OCI-LY3 (cell line): ENCODE data around the gene GRIN2A.

Source experiments
- CTCF ChIP-seq: fragments of 200-600, 300-600 bp; sonication (generic); IDR thresholded peaks from 2 replicates; pipeline ENCODE4 v1.5.1; 2014; ENCODE audit warnings: antibody characterized with exemption, low read length, low read depth
- EZH2phosphoT487 ChIP-seq: fragments of 200-600 bp; shearing (Covaris generic); IDR thresholded peaks from 2 replicates; pipeline ENCODE4 v1.6.1; 2018; ENCODE audit warnings: antibody characterized with exemption, mixed run types, low read depth

- TF ChIP-seq CTCF = no peak
- no peak for TF ChIP-seq EZH2phosphoT487
These were observed 83.2 kb downstream of the GRIN2A start for GRCh38 chr16:10098991-10099390.
